HepG2 (cell line): ENCODE measurements around the gene BCKDHA.
A peak's percentile ranks its signal among the peaks of the same experiment; 100 is the strongest.

Experiments used
- BHLHE40 ChIP-seq: IDR thresholded peaks from 2 replicates; pipeline ENCODE4 v1.6.1; 2011; ENCODE audit warnings: low read length, improper control_type of control experiment
- FOXJ3 ChIP-seq: sonication (generic); formaldehyde crosslinking; IDR thresholded peaks from 2 replicates; pipeline ENCODE4 v1.4.0; 2020; ENCODE audit warnings: missing genetic modification reagents, mild to moderate bottlenecking, borderline replicate concordance
- HNRNPLL ChIP-seq: fragments of 200-400 bp; formaldehyde crosslinking; IDR thresholded peaks from 2 replicates; pipeline ENCODE4 v1.6.1; 2017; ENCODE audit warnings: mild to moderate bottlenecking, low read depth, low read length; ENCODE audit not compliant: poor library complexity, severe bottlenecking
- POLR2AphosphoS5 ChIP-seq: IDR thresholded peaks from 2 replicates; pipeline ENCODE4 v1.6.1; 2012; ENCODE audit warnings: low read depth, low read length
- SMAD1 ChIP-seq: sonication (generic); formaldehyde crosslinking; IDR thresholded peaks from 2 replicates; pipeline ENCODE4 v1.4.0; 2020; ENCODE audit warnings: missing genetic modification reagents, low read depth, mild to moderate bottlenecking, borderline replicate concordance
- SMC3 ChIP-seq: IDR thresholded peaks from 2 replicates; pipeline ENCODE4 v1.6.1; 2011; ENCODE audit warnings: low read length, improper control_type of control experiment
- STAG1 ChIP-seq: sonication (generic); formaldehyde crosslinking; IDR thresholded peaks from 2 replicates; pipeline ENCODE4 v1.4.0; 2020; ENCODE audit warnings: missing genetic modification reagents
- ZNF143 ChIP-seq: sonication (generic); formaldehyde crosslinking; IDR thresholded peaks from 2 replicates; pipeline ENCODE4 v1.4.0; 2020; ENCODE audit warnings: missing genetic modification reagents
- ZNF562 ChIP-seq: sonication (generic); formaldehyde crosslinking; IDR thresholded peaks from 2 replicates; pipeline ENCODE4 v1.8.0; 2022; ENCODE audit warnings: missing genetic modification reagents, borderline replicate concordance
- TF ChIP-seq, protein P1 (sequence below): IDR thresholded peaks from 2 replicates; pipeline ENCODE4 v1.6.1; 2016
- TF ChIP-seq, protein P2 (sequence below): sonication (generic); formaldehyde crosslinking; IDR thresholded peaks from one replicate; pipeline ENCODE4 v1.5.1; 2020; ENCODE audit warnings: mild to moderate bottlenecking, missing genetic modification reagents; ENCODE audit errors: not compliant biosample characterization
- TF ChIP-seq, protein P3 (sequence below): sonication (generic); formaldehyde crosslinking; IDR thresholded peaks from 2 replicates; pipeline ENCODE4 v1.8.1; 2022; ENCODE audit warnings: mild to moderate bottlenecking, missing genetic modification reagents
- TF ChIP-seq, protein P4 (sequence below): sonication (generic); formaldehyde crosslinking; IDR thresholded peaks from 2 replicates; pipeline ENCODE4 v1.5.0; 2020; ENCODE audit warnings: mild to moderate bottlenecking, missing genetic modification reagents, moderate library complexity

DNA sequence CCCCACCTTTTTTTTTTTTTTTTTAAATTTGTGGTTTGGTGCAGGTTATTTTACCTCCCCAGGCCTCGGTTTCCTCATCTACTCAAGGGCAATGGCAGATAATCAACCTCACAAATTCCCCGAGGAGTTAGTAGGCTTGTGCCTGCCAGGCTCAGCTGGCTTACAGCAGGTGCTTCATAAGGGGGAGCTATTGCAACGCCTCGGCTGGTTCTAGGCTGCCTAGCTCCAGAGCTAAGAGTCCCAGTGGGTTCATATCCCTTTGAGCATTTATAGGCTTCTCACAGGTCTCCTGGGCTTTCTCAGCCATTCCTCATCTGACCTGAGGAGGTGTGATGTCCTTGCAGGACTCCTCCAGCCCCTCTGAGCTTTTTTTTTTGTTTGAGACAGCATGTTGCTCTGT lies 10.6 kb downstream of the BCKDHA start:
- TF ChIP-seq, protein P1, sequence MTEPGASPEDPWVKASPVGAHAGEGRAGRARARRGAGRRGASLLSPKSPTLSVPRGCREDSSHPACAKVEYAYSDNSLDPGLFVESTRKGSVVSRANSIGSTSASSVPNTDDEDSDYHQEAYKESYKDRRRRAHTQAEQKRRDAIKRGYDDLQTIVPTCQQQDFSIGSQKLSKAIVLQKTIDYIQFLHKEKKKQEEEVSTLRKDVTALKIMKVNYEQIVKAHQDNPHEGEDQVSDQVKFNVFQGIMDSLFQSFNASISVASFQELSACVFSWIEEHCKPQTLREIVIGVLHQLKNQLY: no peak
- TF ChIP-seq POLR2AphosphoS5: no peak
- no peak for TF ChIP-seq HNRNPLL
- no peak for TF ChIP-seq BHLHE40
- peak; percentile 18; the same call in 1 of the 2 replicates for TF ChIP-seq STAG1 (CRISPR knock-in tag)
- TF ChIP-seq SMAD1: no peak
- TF ChIP-seq, protein P2, sequence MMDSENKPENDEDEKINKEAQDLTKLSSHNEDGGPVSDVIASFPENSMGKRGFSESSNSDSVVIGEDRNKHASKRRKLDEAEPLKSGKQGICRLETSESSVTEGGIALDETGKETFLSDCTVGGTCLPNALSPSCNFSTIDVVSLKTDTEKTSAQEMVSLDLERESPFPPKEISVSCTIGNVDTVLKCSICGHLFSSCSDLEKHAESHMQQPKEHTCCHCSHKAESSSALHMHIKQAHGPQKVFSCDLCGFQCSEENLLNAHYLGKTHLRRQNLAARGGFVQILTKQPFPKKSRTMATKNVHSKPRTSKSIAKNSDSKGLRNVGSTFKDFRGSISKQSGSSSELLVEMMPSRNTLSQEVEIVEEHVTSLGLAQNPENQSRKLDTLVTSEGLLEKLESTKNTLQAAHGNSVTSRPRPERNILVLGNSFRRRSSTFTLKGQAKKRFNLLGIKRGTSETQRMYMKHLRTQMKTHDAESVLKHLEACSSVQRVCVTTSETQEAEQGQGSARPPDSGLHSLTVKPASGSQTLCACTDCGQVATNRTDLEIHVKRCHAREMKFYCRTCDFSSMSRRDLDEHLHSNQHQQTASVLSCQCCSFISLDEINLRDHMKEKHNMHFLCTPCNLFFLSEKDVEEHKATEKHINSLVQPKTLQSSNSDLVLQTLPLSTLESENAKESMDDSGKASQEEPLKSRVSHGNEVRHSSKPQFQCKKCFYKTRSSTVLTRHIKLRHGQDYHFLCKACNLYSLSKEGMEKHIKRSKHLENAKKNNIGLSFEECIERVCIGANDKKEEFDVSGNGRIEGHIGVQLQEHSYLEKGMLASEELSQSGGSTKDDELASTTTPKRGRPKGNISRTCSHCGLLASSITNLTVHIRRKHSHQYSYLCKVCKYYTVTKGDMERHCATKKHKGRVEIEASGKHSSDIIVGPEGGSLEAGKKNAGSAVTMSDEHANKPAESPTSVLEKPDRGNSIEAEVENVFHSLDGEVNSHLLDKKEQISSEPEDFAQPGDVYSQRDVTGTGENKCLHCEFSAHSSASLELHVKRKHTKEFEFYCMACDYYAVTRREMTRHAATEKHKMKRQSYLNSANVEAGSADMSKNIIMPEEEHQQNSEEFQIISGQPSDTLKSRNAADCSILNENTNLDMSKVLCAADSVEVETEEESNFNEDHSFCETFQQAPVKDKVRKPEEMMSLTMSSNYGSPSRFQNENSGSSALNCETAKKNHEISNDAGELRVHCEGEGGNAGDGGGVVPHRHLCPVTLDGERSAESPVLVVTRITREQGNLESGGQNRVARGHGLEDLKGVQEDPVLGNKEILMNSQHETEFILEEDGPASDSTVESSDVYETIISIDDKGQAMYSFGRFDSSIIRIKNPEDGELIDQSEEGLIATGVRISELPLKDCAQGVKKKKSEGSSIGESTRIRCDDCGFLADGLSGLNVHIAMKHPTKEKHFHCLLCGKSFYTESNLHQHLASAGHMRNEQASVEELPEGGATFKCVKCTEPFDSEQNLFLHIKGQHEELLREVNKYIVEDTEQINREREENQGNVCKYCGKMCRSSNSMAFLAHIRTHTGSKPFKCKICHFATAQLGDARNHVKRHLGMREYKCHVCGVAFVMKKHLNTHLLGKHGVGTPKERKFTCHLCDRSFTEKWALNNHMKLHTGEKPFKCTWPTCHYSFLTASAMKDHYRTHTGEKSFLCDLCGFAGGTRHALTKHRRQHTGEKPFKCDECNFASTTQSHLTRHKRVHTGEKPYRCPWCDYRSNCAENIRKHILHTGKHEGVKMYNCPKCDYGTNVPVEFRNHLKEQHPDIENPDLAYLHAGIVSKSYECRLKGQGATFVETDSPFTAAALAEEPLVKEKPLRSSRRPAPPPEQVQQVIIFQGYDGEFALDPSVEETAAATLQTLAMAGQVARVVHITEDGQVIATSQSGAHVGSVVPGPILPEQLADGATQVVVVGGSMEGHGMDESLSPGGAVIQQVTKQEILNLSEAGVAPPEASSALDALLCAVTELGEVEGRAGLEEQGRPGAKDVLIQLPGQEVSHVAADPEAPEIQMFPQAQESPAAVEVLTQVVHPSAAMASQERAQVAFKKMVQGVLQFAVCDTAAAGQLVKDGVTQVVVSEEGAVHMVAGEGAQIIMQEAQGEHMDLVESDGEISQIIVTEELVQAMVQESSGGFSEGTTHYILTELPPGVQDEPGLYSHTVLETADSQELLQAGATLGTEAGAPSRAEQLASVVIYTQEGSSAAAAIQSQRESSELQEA (CRISPR knock-in tag): no peak
- TF ChIP-seq, protein P3, sequence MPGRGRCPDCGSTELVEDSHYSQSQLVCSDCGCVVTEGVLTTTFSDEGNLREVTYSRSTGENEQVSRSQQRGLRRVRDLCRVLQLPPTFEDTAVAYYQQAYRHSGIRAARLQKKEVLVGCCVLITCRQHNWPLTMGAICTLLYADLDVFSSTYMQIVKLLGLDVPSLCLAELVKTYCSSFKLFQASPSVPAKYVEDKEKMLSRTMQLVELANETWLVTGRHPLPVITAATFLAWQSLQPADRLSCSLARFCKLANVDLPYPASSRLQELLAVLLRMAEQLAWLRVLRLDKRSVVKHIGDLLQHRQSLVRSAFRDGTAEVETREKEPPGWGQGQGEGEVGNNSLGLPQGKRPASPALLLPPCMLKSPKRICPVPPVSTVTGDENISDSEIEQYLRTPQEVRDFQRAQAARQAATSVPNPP (CRISPR knock-in tag): no peak
- no peak for TF ChIP-seq FOXJ3 (CRISPR knock-in tag)
- TF ChIP-seq ZNF143: no peak
- no peak for TF ChIP-seq SMC3
- TF ChIP-seq, protein P4, sequence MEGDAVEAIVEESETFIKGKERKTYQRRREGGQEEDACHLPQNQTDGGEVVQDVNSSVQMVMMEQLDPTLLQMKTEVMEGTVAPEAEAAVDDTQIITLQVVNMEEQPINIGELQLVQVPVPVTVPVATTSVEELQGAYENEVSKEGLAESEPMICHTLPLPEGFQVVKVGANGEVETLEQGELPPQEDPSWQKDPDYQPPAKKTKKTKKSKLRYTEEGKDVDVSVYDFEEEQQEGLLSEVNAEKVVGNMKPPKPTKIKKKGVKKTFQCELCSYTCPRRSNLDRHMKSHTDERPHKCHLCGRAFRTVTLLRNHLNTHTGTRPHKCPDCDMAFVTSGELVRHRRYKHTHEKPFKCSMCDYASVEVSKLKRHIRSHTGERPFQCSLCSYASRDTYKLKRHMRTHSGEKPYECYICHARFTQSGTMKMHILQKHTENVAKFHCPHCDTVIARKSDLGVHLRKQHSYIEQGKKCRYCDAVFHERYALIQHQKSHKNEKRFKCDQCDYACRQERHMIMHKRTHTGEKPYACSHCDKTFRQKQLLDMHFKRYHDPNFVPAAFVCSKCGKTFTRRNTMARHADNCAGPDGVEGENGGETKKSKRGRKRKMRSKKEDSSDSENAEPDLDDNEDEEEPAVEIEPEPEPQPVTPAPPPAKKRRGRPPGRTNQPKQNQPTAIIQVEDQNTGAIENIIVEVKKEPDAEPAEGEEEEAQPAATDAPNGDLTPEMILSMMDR (CRISPR knock-in tag): peak; percentile 17; the same call in 1 of the 2 replicates
- TF ChIP-seq ZNF562: no peak
